HEK293T (cell line): Measurements from ENCODE around the gene ARFRP1.
"Not testable (repeated sequence)": the region's sequence is repeated elsewhere in the genome, so short reads cannot be mapped to it uniquely, and the experiment has no call there.

Experiments
- BHLHE40 ChIP-seq: fragments of 450-650 bp; IDR thresholded peaks from 2 replicates; pipeline ENCODE4 v1.6.1; 2016; ENCODE audit warnings: mild to moderate bottlenecking, moderate library complexity, borderline replicate concordance
- CTBP1 ChIP-seq: fragments of 450-650 bp; IDR thresholded peaks from 2 replicates; pipeline ENCODE4 v1.6.1; 2016; ENCODE audit warnings: borderline replicate concordance
- ELF4 ChIP-seq: fragments of 450-650 bp; IDR thresholded peaks from 2 replicates; pipeline ENCODE4 v1.6.1; 2017; ENCODE audit warnings: antibody characterized with exemption
- FOXA1 ChIP-seq: fragments of 450-650 bp; IDR thresholded peaks from 2 replicates; pipeline ENCODE4 v1.6.1; 2016; ENCODE audit warnings: mild to moderate bottlenecking
- FOXK2 ChIP-seq: fragments of 450-650 bp; IDR thresholded peaks from 2 replicates; pipeline ENCODE4 v1.6.1; 2016; ENCODE audit warnings: mild to moderate bottlenecking
- FOXM1 ChIP-seq: fragments of 450-650 bp; IDR thresholded peaks from 2 replicates; pipeline ENCODE4 v1.6.1; 2017; ENCODE audit warnings: mild to moderate bottlenecking, borderline replicate concordance
- HDGF ChIP-seq: fragments of 450-650 bp; IDR thresholded peaks from 2 replicates; pipeline ENCODE4 v1.6.1; 2017; ENCODE audit warnings: antibody characterized with exemption, borderline replicate concordance
- LEF1 ChIP-seq: fragments of 450-650 bp; IDR thresholded peaks from 2 replicates; pipeline ENCODE4 v1.6.1; 2017; ENCODE audit warnings: mild to moderate bottlenecking, borderline replicate concordance
- NFRKB ChIP-seq: fragments of 450-650 bp; IDR thresholded peaks from 2 replicates; pipeline ENCODE4 v1.6.1; 2016; ENCODE audit warnings: mild to moderate bottlenecking, moderate library complexity
- PKNOX1 ChIP-seq: fragments of 450-650 bp; IDR thresholded peaks from 2 replicates; pipeline ENCODE4 v1.6.1; 2016
- SP1 ChIP-seq: fragments of 450-650 bp; IDR thresholded peaks from 2 replicates; pipeline ENCODE4 v1.6.1; 2017
- SUZ12 ChIP-seq: fragments of 450-650 bp; IDR thresholded peaks from 2 replicates; pipeline ENCODE4 v1.6.1; 2016; ENCODE audit warnings: mild to moderate bottlenecking
- TARDBP ChIP-seq: fragments of 450-650 bp; IDR thresholded peaks from 2 replicates; pipeline ENCODE4 v1.6.1; 2016
- ZNF384 ChIP-seq: fragments of 450-650 bp; IDR thresholded peaks from 2 replicates; pipeline ENCODE4 v1.6.1; 2016

DNA sequence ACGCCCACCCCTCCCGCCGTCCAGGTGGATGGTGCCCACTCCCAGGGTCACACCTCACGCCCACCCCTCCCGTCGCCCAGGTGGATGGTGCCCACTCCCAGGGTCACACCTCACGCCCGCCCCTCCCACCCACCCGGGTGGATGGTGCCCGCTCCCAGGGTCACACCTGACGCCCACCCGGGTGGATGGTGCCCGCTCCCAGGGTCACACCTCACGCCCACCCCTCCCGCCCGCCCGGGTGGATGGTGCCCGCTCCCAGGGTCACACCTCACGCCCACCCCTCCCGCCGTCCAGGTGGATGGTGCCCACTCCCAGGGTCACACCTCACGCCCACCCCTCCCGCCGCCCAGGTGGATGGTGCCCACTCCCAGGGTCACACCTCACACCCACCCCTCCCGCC lies 57.3 kb downstream of the ARFRP1 start:
- not testable (repeated sequence) for TF ChIP-seq SP1, TARDBP, FOXM1, BHLHE40, HDGF, NFRKB, ELF4, SUZ12, LEF1, ZNF384, CTBP1, FOXA1, PKNOX1, FOXK2
